HG03135 (cell line): ENCODE measurements around the gene MRPL50.

Source experiments
- ATAC-seq: cut with Tn5 transposase; IDR thresholded peaks from one replicate; pipeline ENCODE4 v1.9.1; 2021; ENCODE audit warnings: mild to moderate bottlenecking, moderate library complexity; ENCODE audit not compliant: unreplicated experiment

MRPL50 gene

DNA sequence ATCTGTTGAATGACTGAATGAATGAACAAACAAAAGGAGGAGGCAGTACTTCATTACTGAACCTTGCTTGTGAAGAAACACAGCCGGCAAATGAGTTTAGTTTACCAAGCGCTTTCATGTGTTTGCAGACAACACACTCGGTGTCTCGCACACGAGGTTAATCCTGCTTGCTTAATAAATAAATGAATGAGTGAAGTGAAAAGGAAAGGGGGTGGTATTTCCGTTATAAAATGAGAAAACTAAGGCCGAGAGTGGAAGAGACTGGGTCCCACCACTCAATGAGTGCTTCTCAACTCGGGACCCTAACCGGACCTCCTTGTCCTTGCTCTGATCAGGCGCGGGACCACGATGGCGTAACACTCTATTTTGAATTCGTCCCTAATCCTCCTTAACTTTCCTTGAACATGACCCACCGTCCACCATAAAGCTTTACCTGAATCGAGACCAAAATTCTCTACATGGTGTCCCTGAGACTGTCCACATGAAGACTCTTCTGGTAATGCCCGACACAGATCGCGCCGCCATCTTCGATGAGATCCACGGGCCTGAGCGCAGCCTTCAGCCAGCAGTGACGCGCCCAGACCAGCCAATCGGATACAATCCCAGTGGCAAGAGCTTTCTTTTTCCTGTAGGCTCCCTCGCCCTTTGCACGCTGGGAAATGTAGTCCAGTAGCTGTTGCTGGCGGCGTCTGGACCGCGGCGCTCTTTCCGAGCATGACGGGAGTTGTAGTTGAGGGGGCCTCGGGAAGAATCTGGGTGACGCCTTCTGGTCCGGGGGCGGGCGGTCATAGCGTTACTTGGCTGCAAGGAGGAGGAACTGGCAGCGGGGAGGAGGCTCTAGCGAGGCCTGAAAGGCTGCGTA, at the start of gene MRPL50, which contains the start of gene ZNF189:
TSS of gene MRPL50 (minus strand) at position 551 of the 862 bp plus-strand sequence. CDS start at position 525, 26 bp downstream.
TSS of gene ZNF189 (plus strand) at position 784 of the 862 bp plus-strand sequence. CDS start 306 bp downstream, outside the sequence.
- peak; percentile 99 for ATAC-seq

DNA sequence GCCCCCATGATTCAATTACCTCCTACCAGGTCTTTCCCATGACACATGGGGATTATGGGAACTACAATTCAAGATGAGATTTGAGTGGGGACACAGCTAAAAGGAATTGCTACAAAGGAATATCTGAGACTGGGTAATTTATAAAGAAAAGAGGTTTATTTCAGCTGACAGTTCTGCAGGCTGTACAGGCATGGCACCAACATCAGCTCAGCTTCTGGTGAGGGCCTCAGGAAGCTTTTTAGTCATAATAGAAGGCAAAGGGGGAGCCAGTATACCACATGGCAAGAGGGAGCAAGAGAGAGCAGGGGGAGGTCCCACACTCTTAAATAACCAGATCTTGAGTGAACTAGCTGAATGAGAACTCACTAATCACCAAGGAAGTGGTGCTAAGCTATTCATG, 48.3 kb upstream of the MRPL50 start:
- ATAC-seq = no peak

DNA sequence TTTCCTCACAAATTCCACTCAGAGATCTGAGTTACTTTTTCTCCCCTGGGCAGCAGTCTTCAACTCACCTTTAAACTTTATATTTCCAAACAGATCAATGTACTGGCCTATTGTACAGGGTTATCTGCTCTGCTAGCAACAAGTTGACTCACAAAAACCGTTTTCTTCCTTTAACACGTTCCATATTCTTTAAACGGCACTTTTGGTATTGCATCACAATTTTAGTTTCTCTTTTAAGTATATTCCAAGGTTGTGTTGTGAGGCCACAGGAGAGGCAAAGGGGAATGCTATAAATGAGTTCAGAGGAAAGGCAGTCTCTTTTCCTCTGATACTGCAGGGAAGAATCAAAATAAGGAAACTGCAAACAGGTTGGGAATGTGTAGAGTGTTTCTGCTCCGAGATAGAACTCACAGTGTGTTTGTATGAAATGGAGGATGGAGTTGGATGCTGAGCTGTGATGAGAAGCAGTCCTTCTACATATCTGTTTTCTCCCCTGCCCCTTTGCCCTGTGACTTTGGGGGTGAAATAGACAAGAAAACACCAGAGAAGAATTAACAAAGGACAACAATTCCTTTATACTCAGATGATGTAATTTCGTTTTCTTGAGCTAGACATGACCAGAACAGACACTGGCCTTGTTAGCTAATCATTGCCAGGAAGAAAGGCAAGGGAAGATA, 47.1 kb upstream of the MRPL50 start:
- no peak for ATAC-seq

DNA sequence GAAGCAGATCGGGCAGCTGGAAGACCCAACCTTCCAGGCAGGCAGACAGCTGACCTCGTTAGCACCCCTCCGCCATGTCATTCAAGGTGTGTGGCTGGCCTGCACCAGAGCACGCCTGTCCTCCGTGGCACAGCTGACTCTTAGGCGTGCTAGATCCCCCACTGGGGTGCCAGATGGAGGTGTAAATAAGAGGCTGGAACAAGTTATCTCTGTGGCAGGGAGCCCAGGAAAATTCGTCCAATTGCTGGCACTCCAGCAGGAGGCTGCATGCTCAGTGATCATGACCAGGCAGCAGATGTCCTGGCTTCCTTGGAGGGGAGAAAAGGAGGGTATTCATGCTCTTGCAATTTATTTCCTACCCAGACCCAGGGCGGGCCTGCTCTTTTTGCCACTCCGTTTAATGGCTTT, 45.0 kb upstream of the MRPL50 start:
- no peak for ATAC-seq

- no peak for ATAC-seq
These were observed 44.3 kb upstream of the MRPL50 start for GRCh38 chr9:101442736-101443135.

DNA sequence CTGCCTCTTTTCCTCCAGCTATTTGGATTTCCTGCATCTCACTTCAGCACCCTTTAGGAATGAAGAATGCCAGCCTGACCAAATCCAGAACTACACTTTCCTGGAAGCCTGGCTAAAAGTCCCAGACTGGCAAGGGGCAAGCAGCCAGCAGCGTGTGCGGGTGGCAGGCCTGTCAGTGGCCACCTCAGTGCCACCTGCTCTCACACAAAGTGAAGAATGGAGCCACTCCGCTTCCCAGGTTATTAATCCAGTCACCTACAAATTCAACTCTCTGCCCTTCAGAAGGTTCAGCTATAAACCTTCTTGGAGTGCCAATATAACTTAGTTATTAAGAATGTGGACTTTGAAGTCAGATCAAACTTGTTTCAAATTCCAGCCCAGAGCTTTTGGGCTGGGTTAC, 43.9 kb upstream of the MRPL50 start:
- ATAC-seq = no peak

- no peak for ATAC-seq
These were observed 42.4 kb upstream of the MRPL50 start for GRCh38 chr9:101440714-101441230.

DNA sequence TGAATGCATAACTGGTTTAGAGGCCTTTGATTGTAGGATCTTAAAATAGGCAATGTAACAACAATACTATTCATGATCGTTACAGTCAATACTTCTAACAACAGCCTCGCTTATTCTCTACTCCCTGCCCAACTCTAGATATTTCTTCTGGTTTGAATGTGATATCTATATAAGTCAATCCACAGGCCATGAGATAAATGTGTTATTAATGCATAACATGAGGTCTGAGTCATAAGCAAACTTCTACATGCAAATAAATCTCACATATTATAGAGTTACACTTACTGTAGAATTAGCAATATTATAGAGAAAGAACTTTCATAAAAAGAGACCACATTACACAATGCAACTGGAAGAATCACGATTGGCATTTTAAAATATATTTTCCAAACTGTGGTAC, 40.1 kb upstream of the MRPL50 start:
- no peak for ATAC-seq

GRCh38 chr9:101437806-101438232, 39.4 kb upstream of the MRPL50 start:
- no peak for ATAC-seq

GRCh38 chr9:101435601-101436079, 37.2 kb upstream of the MRPL50 start, which contains the start of gene ALDOB:
Gene ALDOB, minus strand, starts transcription at chr9:101435774. Its CDS starts 4,887 bp downstream, at chr9:101430887.
- ATAC-seq = no peak

DNA sequence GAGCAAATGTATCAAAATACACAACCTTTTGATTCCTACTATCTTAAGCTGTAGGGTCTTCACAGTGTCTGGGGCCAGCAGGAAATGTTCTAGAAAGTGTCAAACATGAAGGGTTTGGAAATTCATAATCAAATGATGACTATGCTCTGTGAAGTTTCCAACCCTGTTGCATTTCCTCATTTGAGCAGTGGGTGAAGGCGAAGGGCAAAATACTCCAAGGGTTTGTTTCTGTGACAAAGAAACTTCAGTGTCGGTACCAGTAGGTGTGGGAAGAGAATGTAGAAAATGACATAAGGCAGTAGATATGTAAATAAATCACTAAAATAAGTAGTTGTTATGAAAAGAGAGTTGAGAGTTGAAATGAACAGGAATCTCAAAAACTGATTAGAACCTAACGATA, 36.6 kb upstream of the MRPL50 start:
- no peak for ATAC-seq

- ATAC-seq = no peak
These were observed 34.8 kb upstream of the MRPL50 start for GRCh38 chr9:101433229-101433628.

DNA sequence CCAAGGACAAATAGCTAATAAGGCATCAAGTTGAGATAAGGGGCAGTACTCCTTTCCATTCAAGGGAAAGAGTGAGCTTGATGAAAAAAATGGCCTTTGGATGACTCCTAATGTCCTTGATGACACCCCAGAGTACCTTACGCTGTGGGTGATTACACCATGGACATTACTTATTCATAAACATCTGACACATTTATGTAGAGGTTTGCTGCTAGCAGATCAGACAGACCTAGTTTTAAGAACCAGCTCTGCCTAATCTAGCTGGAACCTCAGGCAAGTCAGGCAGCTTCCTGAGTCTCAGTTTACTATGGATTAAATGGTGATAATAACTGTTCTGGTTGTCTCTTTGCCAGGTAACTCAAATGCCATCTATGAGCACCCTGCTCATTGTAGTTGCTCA, 34.3 kb upstream of the MRPL50 start:
- ATAC-seq = no peak

- ATAC-seq = no peak
These were observed 33.8 kb upstream of the MRPL50 start for GRCh38 chr9:101432171-101432570.

GRCh38 chr9:101429736-101430135, 31.3 kb upstream of the MRPL50 start:
- no peak for ATAC-seq

GRCh38 chr9:101428909-101429308, 30.5 kb upstream of the MRPL50 start:
- no peak for ATAC-seq

GRCh38 chr9:101427957-101428655, 29.7 kb upstream of the MRPL50 start:
- ATAC-seq = peak; percentile 61

DNA sequence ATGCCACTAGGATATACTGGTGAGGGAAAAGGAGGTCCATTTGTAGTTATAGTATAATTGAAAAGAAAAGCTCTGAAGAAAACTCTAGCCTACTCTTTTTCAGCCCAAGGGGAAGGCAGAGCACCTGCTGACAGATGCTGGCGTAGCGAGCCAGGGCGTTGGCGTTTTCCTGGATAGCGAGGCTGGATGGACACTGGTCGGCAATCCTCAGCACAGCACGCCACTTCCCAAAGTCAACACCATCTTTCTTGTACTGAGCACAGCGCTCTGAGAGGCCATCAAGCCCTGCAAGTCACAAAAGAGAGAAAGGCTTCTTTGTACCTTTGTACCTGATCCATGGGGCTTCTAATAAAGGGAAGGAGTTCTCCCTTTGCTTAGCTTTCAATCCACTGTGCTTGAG, 28.9 kb upstream of the MRPL50 start:
- ATAC-seq = no peak

GRCh38 chr9:101421653-101422065, 23.2 kb upstream of the MRPL50 start:
- ATAC-seq = no peak

DNA sequence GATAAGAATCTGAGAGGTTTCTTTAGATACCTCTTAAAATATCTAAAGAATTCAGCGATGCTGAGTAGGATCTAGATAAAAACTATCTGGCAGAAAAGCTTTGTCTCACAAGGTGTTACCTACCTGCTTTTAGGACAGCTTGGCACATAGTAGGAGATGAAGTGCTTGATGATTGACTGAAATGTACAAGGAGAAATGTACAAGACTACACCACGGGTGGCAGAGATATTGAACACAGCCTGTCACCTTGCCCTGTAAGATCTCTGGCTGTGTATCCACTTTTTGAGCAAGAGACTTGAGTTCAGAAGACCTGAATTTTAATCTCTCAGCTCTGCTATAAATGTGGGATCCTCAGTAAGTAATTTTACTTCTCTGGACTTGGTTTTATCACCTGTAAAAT, 21.4 kb upstream of the MRPL50 start:
- ATAC-seq = no peak
